ENCODE results near the gene WHRN. TPM values are rescaled to one million over a fixed set of nuclear protein-coding genes. Genes with fewer than 3 reads are reported as not detected.
A peak's percentile ranks its signal among the peaks of the same experiment; 100 is the strongest.

The WHRN gene
- total and polyA plus RNA-seq, 2 of the 13 experiments (the other 11 are each of a cell fraction or from before 2014, with no cell fraction given) = 2.3 to 5.3 TPM

DNA sequence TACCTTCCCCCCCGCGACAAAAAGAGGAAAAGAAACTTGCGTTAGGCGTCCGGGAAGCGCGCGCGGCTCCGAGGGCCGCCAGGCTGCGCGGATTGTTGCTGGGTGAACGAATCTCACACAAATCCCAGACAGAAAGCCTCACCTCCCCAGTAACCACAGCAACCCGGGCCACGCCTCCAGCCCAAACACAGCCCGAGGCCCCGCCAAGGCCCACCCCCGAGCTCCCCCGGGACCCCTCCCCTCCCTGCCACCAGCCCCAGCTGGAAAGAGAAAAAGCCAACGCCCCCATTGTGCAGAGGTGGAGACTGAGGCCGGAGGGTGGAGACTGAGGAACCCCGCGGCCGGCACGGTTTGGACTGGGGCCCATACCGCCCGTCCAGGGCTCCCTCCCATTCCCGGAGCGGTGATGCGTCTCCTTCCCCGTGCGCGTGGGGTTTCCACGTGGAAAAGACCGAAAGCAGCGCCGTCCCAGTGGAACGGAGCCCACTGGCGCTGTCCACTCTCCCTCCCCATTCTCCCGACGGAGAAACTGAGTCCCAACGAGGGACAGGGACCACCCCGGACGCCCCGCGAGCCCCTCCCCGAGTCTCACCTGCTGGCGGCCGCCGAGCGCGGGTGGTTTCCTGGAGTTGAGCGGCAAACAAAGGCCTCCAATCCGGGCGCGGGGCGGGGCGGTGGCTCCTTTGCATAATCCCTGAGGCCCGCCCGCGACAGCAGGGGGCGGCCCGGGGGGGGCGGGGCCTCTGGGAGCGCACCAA is 107.2 kb downstream of the WHRN start (continued):
- TF ChIP-seq, protein P1, sequence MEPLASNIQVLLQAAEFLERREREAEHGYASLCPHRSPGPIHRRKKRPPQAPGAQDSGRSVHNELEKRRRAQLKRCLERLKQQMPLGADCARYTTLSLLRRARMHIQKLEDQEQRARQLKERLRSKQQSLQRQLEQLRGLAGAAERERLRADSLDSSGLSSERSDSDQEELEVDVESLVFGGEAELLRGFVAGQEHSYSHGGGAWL (CRISPR knock-in tag; IDR thresholded peaks at IDR 0.05) = no peak
- no peak for TF ChIP-seq ZNF251 (CRISPR knock-in tag; IDR thresholded peaks at IDR 0.05)
- peak; percentile 73 for TF ChIP-seq ZBTB7B (CRISPR knock-in tag; IDR thresholded peaks at IDR 0.05)
- no peak for TF ChIP-seq TARDBP (CRISPR knock-in tag; IDR thresholded peaks at IDR 0.05)
- no peak for TF ChIP-seq SOX6 (IDR thresholded peaks at IDR 0.05)
- peak; percentile 19; the same call in 1 of the 2 replicates for TF ChIP-seq SOX6 (CRISPR knock-in tag; IDR thresholded peaks at IDR 0.05)
- peak; percentile 24; the same call in 1 of the 2 replicates for TF ChIP-seq SALL1 (CRISPR knock-in tag; IDR thresholded peaks at IDR 0.05)
- TF ChIP-seq POLR2AphosphoS5 (IDR thresholded peaks at IDR 0.05; ENCODE audit: low read depth, low read length) = peak; percentile 28; the same call in 1 of the 2 replicates
- peak; percentile 30; the same call in 1 of the 2 replicates for TF ChIP-seq ELF3 (CRISPR knock-in tag; IDR thresholded peaks at IDR 0.05)
- TF ChIP-seq SNRNP70 (IDR thresholded peaks at IDR 0.05; ENCODE audit: low read depth, low read length) = no peak
- no peak for TF ChIP-seq ZNF136 (CRISPR knock-in tag; IDR thresholded peaks at IDR 0.05; ENCODE audit: low read depth)
- TF ChIP-seq ZNF10 (CRISPR knock-in tag; IDR thresholded peaks at IDR 0.05; ENCODE audit: borderline replicate concordance, low read depth) = no peak
- TF ChIP-seq, protein P2, sequence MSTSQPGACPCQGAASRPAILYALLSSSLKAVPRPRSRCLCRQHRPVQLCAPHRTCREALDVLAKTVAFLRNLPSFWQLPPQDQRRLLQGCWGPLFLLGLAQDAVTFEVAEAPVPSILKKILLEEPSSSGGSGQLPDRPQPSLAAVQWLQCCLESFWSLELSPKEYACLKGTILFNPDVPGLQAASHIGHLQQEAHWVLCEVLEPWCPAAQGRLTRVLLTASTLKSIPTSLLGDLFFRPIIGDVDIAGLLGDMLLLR (CRISPR knock-in tag; IDR thresholded peaks at IDR 0.05) = 0 out of 2 replicates have a peak, but pooled peaks have one; percentile 42
- 0 out of 2 replicates have a peak, but pooled peaks have one; percentile 27 for TF ChIP-seq FOXA3 (CRISPR knock-in tag; IDR thresholded peaks at IDR 0.05)
- no peak for TF ChIP-seq ZNF570 (CRISPR knock-in tag; IDR thresholded peaks at IDR 0.05; ENCODE audit: borderline replicate concordance)
- no peak for TF ChIP-seq ELF4 (CRISPR knock-in tag; IDR thresholded peaks at IDR 0.05; ENCODE audit: borderline replicate concordance)
- peak; percentile 36; the same call in 1 of the 3 replicates for TF ChIP-seq MXI1 (IDR thresholded peaks at IDR 0.05; ENCODE audit: borderline replicate concordance, low read depth, low read length)
- TF ChIP-seq CREB1 (IDR thresholded peaks at IDR 0.05) = no peak
- peak; percentile 15; the same call in 1 of the 2 replicates for TF ChIP-seq CREB1 (CRISPR knock-in tag; IDR thresholded peaks at IDR 0.05)
- peak; percentile 89 for TF ChIP-seq KDM1A (CRISPR knock-in tag; IDR thresholded peaks at IDR 0.05)
- TF ChIP-seq, protein P3, sequence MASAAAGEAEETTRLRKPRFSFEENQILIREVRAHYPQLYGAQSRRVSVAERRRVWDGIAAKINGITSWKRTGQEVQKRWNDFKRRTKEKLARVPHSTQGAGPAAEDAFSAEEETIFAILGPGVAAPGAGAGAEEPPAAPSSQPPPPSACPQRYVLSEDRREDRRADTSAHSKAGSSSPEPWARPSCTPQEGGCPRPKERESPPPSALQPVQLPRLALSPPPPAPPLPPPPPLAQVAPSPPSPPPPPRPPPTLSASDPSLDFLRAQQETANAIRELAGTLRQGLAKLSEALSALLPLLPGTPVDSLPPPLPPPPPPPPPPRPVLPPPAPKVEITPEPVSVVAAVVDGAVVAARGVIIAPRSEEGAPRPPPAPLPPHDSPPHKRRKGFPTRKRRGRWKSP (CRISPR knock-in tag; IDR thresholded peaks at IDR 0.05) = peak; percentile 78
- TF ChIP-seq RCOR2 (CRISPR knock-in tag; IDR thresholded peaks at IDR 0.05) = peak; percentile 77
- TF ChIP-seq HNRNPLL (IDR thresholded peaks at IDR 0.05; ENCODE audit: low read depth, low read length, poor library complexity, severe bottlenecking) = peak; percentile 50
- no peak for TF ChIP-seq MAZ (IDR thresholded peaks at IDR 0.05; ENCODE audit: borderline replicate concordance, low read depth, low read length)
- TF ChIP-seq MAZ (CRISPR knock-in tag; IDR thresholded peaks at IDR 0.05; ENCODE audit: low read depth) = peak; percentile 86
- no peak for TF ChIP-seq NONO (IDR thresholded peaks at IDR 0.05)
- peak; percentile 26; the same call in 1 of the 2 replicates for TF ChIP-seq NONO (CRISPR knock-in tag; conservative IDR thresholded peaks at IDR 0.05)
- no peak for TF ChIP-seq ZNF256 (CRISPR knock-in tag; conservative IDR thresholded peaks at IDR 0.05)
- peak; percentile 32; the same call in 1 of the 2 replicates for TF ChIP-seq ZBTB7A (CRISPR knock-in tag; IDR thresholded peaks at IDR 0.05)
- TF ChIP-seq ZSCAN31 (CRISPR knock-in tag; IDR thresholded peaks at IDR 0.05; ENCODE audit: low read depth) = peak; percentile 78; the same call in 1 of the 2 replicates
- TF ChIP-seq BCL6 (CRISPR knock-in tag; IDR thresholded peaks at IDR 0.05) = peak; percentile 27; the same call in 1 of the 2 replicates
- no peak for TF ChIP-seq ZFP1 (CRISPR knock-in tag; IDR thresholded peaks at IDR 0.05)
- TF ChIP-seq ZFP62 (CRISPR knock-in tag; IDR thresholded peaks at IDR 0.05) = no peak

Data from HepG2 (cell line).